IMR-90 (cell line): ENCODE data around the gene ACLY. TPM values are rescaled to one million over a fixed set of nuclear protein-coding genes. Genes with fewer than 3 reads are reported as not detected.

Experiments
- ATAC-seq: fragments of 200-7000 bp; cut with Tn5 transposase; 2 replicates; pipeline ENCODE4 v1.9.1; 2020; ENCODE audit warnings: low read depth, mild to moderate bottlenecking, moderate library complexity
- BruUV-seq: library from RNA; stranded (reverse); fragments of 400-500 nt; replicated peaks from 2 replicates; lab custom pipeline; 2021; lab: Mats Ljungman, UMichigan
- CTCF ChIA-PET: fragments of 300-600 bp; formaldehyde crosslinking; extraction: SDS; loops from one replicate; lab custom pipeline; 2021; ENCODE audit warnings: antibody characterized with exemption; lab: Yijun Ruan, JAX
- POLR2A ChIA-PET: fragments of 300-600 bp; sonication (Branson Sonifier 250); formaldehyde crosslinking; loops from one replicate; lab custom pipeline; 2022; ENCODE audit warnings: antibody characterized with exemption; ENCODE audit not compliant: unreplicated experiment; lab: Charles Lee
- DNase-seq: peaks from one replicate; pipeline ENCODE4 v3.0.0; 2013
- H2AFZ ChIP-seq: replicated peaks from 2 replicates; pipeline ENCODE3; 2013; ENCODE audit warnings: low read length, mild to moderate bottlenecking; ENCODE audit not compliant: poor library complexity
- H2AK5ac ChIP-seq: 2 replicates; pipeline ENCODE4 v1.6.1; 2013; ENCODE audit warnings: low read depth, low read length, inconsistent platforms
- H2AK9ac ChIP-seq: replicated peaks from 2 replicates; pipeline ENCODE3; 2013; ENCODE audit warnings: mild to moderate bottlenecking, low read depth, low read length, moderate library complexity; ENCODE audit not compliant: poor library complexity
- H2BK120ac ChIP-seq: 2 replicates; pipeline ENCODE4 v1.6.1; 2013; ENCODE audit warnings: low read depth, low read length, inconsistent platforms
- H2BK15ac ChIP-seq: 3 replicates; pipeline ENCODE4 v1.6.1; 2013; ENCODE audit warnings: low read depth, low read length, inconsistent platforms
- H2BK20ac ChIP-seq: 2 replicates; pipeline ENCODE4 v1.6.1; 2013; ENCODE audit warnings: low read depth, mild to moderate bottlenecking, inconsistent platforms, low read length, moderate library complexity
- H2BK5ac ChIP-seq: 2 replicates; pipeline ENCODE4 v1.6.1; 2013; ENCODE audit warnings: mild to moderate bottlenecking, low read depth, low read length, inconsistent platforms; ENCODE audit not compliant: poor library complexity, severe bottlenecking
- H3K14ac ChIP-seq: replicated peaks from 2 replicates; pipeline ENCODE4 v1.6.1; 2013; ENCODE audit warnings: low read depth, low read length, inconsistent platforms
- H3K18ac ChIP-seq: 2 replicates; pipeline ENCODE4 v1.6.1; 2013; ENCODE audit warnings: low read depth, low read length, control low read depth
- H3K23ac ChIP-seq: 2 replicates; pipeline ENCODE4 v1.6.1; 2013; ENCODE audit warnings: low read depth, low read length, inconsistent platforms
- H3K27ac ChIP-seq: 2 replicates; pipeline ENCODE4 v1.5.1; 2013; ENCODE audit warnings: mild to moderate bottlenecking, control low read depth, low read length; ENCODE audit not compliant: insufficient read depth
- H3K27me3 ChIP-seq: 2 replicates; pipeline ENCODE4 v1.6.1; 2013; ENCODE audit warnings: low read length; ENCODE audit not compliant: control insufficient read depth, insufficient read depth
- H3K36me3 ChIP-seq: 2 replicates; pipeline ENCODE4 v1.6.1; 2013; ENCODE audit warnings: low read length, mixed read lengths; ENCODE audit not compliant: control insufficient read depth, insufficient read depth
- H3K4ac ChIP-seq: 2 replicates; pipeline ENCODE4 v1.6.1; 2013; ENCODE audit warnings: low read depth, low read length, inconsistent platforms
- H3K4me1 ChIP-seq: 2 replicates; pipeline ENCODE4 v1.6.1; 2013; ENCODE audit warnings: low read length, mixed read lengths; ENCODE audit not compliant: control insufficient read depth, insufficient read depth
- H3K4me2 ChIP-seq: 2 replicates; pipeline ENCODE4 v1.6.1; 2013; ENCODE audit warnings: low read depth, mild to moderate bottlenecking, control low read depth, low read length, moderate library complexity
- H3K4me3 ChIP-seq: 2 replicates; pipeline ENCODE4 v1.5.1; 2013; ENCODE audit warnings: low read depth, mild to moderate bottlenecking, control low read depth, low read length, moderate library complexity; ENCODE audit not compliant: insufficient read depth
- H3K56ac ChIP-seq: 2 replicates; pipeline ENCODE4 v1.6.1; 2013; ENCODE audit warnings: low read length, inconsistent platforms; ENCODE audit not compliant: insufficient read depth; ENCODE audit errors: extremely low read depth
- H3K79me1 ChIP-seq, 2 experiments: 2 replicates each; pipeline ENCODE4 v1.6.1; 2013; ENCODE audit warnings: low read length in 2 of 2, inconsistent platforms in 1 of 2, low read depth in 1 of 2
- H3K9ac ChIP-seq: 2 replicates; pipeline ENCODE4 v1.6.1; 2013; ENCODE audit warnings: low read depth, low read length, control low read depth
- H3K9me1 ChIP-seq: 2 replicates; pipeline ENCODE4 v1.6.1; 2013; ENCODE audit warnings: low read length, inconsistent platforms; ENCODE audit not compliant: insufficient read depth
- H3K9me3 ChIP-seq: 2 replicates; pipeline ENCODE4 v1.6.1; 2013; ENCODE audit warnings: low read length; ENCODE audit not compliant: control insufficient read depth, insufficient read depth
- H4K20me1 ChIP-seq: 2 replicates; pipeline ENCODE4 v1.6.1; 2013; ENCODE audit warnings: low read length, inconsistent platforms; ENCODE audit not compliant: insufficient read depth
- H4K5ac ChIP-seq: 2 replicates; pipeline ENCODE4 v1.6.1; 2013; ENCODE audit warnings: mild to moderate bottlenecking, low read depth, low read length, control low read depth
- H4K8ac ChIP-seq, 2 experiments: 2 replicates each; pipeline ENCODE4 v1.6.1; 2013; ENCODE audit warnings: low read depth in 2 of 2, low read length in 2 of 2, control low read depth in 1 of 2, inconsistent platforms in 1 of 2
- H4K91ac ChIP-seq: 2 replicates; pipeline ENCODE4 v1.6.1; 2013; ENCODE audit warnings: low read depth, low read length, inconsistent platforms; ENCODE audit not compliant: insufficient read depth
- BHLHE40 ChIP-seq: fragments of 150-350 bp; IDR thresholded peaks from 2 replicates; pipeline ENCODE4 v1.6.1; 2016; ENCODE audit warnings: mild to moderate bottlenecking, low read depth, low read length
- CEBPB ChIP-seq: IDR thresholded peaks from 2 replicates; pipeline ENCODE4 v1.6.1; 2012; ENCODE audit warnings: low read depth, low read length, improper control_type of control experiment
- FOS ChIP-seq: fragments of 150-350 bp; IDR thresholded peaks from 2 replicates; pipeline ENCODE4 v1.6.1; 2016; ENCODE audit warnings: low read depth, low read length
- POLR2A ChIP-seq: IDR thresholded peaks from 2 replicates; pipeline ENCODE4 v1.6.1; 2012; ENCODE audit warnings: mild to moderate bottlenecking, low read depth, low read length
- RAD21 ChIP-seq: IDR thresholded peaks from 2 replicates; pipeline ENCODE4 v1.6.1; 2012; ENCODE audit warnings: low read length, improper control_type of control experiment
- RFX5 ChIP-seq: IDR thresholded peaks from 2 replicates; pipeline ENCODE4 v1.8.0; 2012; ENCODE audit warnings: low read depth, mild to moderate bottlenecking, low read length, moderate library complexity
- SMC3 ChIP-seq: fragments of 150-350 bp; IDR thresholded peaks from 2 replicates; pipeline ENCODE4 v1.6.1; 2016; ENCODE audit warnings: low read depth, mild to moderate bottlenecking, antibody characterized with exemption, low read length, moderate library complexity
- WGBS, 2 experiments: methylation state at CpG; one replicate each; pipeline versions ENCODE4 v1.1.5 to v1.1.7; 2013; ENCODE audit warnings: missing lambda C conversion rate in 2 of 2; ENCODE audit not compliant: insufficient read length in 1 of 2; ENCODE audit errors: extremely low coverage in 2 of 2; 5-methylcytosine and 5-hydroxymethylcytosine counted together
- dilution Hi-C: fragments of 300-500 bp; cut with HindIII; formaldehyde crosslinking; loops from one replicate; pipeline ENCODE4 v1.14.3; 2018; ENCODE audit warnings: low sequenced_read_pairs; ENCODE audit not compliant: unreplicated experiment
- in situ Hi-C: fragments of 300-500 bp; cut with MboI; formaldehyde crosslinking; loops from 3 replicates; pipeline ENCODE4 v1.14.3; 2019; ENCODE audit warnings: low sequenced_read_pairs, inconsistent platforms, mixed read lengths
- intact Hi-C: fragments of 100-400 bp; cut with micrococcal nuclease; formaldehyde crosslinking; loops from 2 replicates; pipeline ENCODE4 v1.10.0; 2022
- microRNA-seq, 2 experiments: library from miRNA; stranded (forward) in 1 of 2; unstranded in 1 of 2; fragments of 10-50 nt in 1 of 2; fragments of <30 nt in 1 of 2; gene quantifications in 1 of 2; microRNA quantifications in 1 of 2; one replicate each; pipeline versions ENCODE3 to v1.1.0; 2013 to 2020; ENCODE audit not compliant: insufficient read depth in 1 of 2, insufficient read length in 1 of 2, unreplicated experiment in 1 of 2
- polyA plus RNA-seq, 3 experiments: library from polyadenylated mRNA; depleted of rRNA; stranded (reverse); fragments of >200 nt; gene quantifications; 2 replicates each; pipeline ENCODE4 v1.2.3, GENCODE V29; 2012; ENCODE audit warnings: low replicate concordance in 1 of 3
- small RNA-seq, 5 experiments: library from RNA; depleted of rRNA; stranded (forward); fragments of <200 nt; gene quantifications; one replicate each; pipeline ENCODE3, GENCODE V24; 2012
- total RNA-seq: library from RNA; depleted of rRNA; stranded (reverse); fragments of >200 nt; gene quantifications from 2 replicates; pipeline ENCODE4 v1.2.3, GENCODE V29; 2012; rRNA removed
- TF ChIP-seq, protein P1 (sequence below): fragments of 150-350 bp; IDR thresholded peaks from 2 replicates; pipeline ENCODE4 v1.6.1; 2016; ENCODE audit warnings: low read depth, mild to moderate bottlenecking, low read length, moderate library complexity, borderline replicate concordance

ACLY gene
- total and polyA plus RNA-seq, 2 of the 4 experiments (the other 2 are of a cell fraction): 167 to 230 TPM

DNA sequence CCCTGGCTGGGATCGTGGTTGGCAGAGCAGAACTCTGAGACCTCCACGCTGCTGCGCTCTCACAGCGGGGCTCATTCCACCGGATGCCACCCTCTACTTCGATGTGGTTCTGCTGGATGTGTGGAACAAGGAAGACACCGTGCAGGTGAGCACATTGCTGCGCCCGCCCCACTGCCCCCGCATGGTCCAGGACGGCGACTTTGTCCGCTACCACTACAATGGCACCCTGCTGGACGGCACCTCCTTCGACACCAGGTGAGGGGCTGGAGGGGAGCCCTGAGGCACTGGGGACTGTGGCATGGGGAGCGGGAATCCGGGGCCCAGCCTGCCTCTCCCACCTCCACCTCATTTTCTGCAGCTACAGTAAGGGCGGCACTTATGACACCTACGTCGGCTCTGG, 100.7 kb downstream of the ACLY start:
- Histone ChIP-seq H3K4me2 (no peak overlapping the region), H4K5ac (no peak overlapping the region), H3K27ac (no peak overlapping the region), H2AK5ac (no peak overlapping the region), H3K79me1 (peaks cover 17 to 85% of the 10 kb centered on the region in 2 experiments), H3K23ac (no peak overlapping the region), H3K36me3 (peaks cover 51% of the 10 kb centered on the region), H2BK15ac (no peak overlapping the region), H3K14ac (no peak overlapping the region), H4K91ac (no peak overlapping the region), H2BK120ac (no peak overlapping the region), H3K9me3 (no peaks in the 10 kb centered on the region), H3K56ac (no peak overlapping the region), H3K4ac (no peak overlapping the region), H4K20me1 (peaks cover 60% of the 10 kb centered on the region), H3K9me1 (peaks cover 18% of the 10 kb centered on the region), H3K4me1 (peaks cover 11% of the 10 kb centered on the region), H2AK9ac (no peak overlapping the region), H2BK20ac (no peak overlapping the region), H4K8ac (no peak overlapping the region), H3K4me3 (no peak overlapping the region), H2AFZ (no peak overlapping the region), H3K27me3 (no peaks in the 10 kb centered on the region), H2BK5ac (no peak overlapping the region), H3K18ac (no peak overlapping the region), H3K9ac (no peak overlapping the region)
- dilution Hi-C loops (no loop called here), intact Hi-C loops (no loop called here), in situ Hi-C loops (no loop called here)
- TF ChIP-seq RFX5 (no peak), BHLHE40 (no peak), POLR2A (no peak), SMC3 (no peak), RAD21 (no peak), CEBPB (no peak), FOS (no peak)
- TF ChIP-seq, protein P1, sequence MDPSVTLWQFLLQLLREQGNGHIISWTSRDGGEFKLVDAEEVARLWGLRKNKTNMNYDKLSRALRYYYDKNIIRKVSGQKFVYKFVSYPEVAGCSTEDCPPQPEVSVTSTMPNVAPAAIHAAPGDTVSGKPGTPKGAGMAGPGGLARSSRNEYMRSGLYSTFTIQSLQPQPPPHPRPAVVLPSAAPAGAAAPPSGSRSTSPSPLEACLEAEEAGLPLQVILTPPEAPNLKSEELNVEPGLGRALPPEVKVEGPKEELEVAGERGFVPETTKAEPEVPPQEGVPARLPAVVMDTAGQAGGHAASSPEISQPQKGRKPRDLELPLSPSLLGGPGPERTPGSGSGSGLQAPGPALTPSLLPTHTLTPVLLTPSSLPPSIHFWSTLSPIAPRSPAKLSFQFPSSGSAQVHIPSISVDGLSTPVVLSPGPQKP: no peak
- WGBS, 2 experiments: no CpG with 5 or more reads among the region's 20 CpGs
- ATAC-seq (no peak), DNase-seq (no peak)
- ChIA-PET CTCF (no interaction called here), POLR2A (interaction anchor here (0.7 kb wide), 1 partner anchor 11 kb away, joined by 8 read pairs; no protein-coding TSS in a partner anchor)
- BruUV-seq: no TSS peak

Small RNA genes within 50 kb of the gene (microRNA-seq; reads per million reads assigned to microRNA genes)
- gene AC125257.2 (ENCODE audit: insufficient read depth, insufficient read length): not detected

Small RNA genes within 50 kb of the gene (small RNA-seq; reads per million reads assigned to genes)
- gene AC125257.2: 0 reads per million in 5 experiments

Other genes with a start within 250 kb of the ACLY start
- gene EIF1, start 230.1 kb downstream of the ACLY start, total RNA-seq: 89.4 and 102 TPM in 2 replicates
- 381 and 388 TPM in 2 replicates for gene EIF1, start 230.1 kb downstream of the ACLY start, polyA plus RNA-seq (2012; rRNA removed)
- gene GAST, start 206.6 kb downstream of the ACLY start, total RNA-seq: not detected in 2 replicates
- gene GAST, start 206.6 kb downstream of the ACLY start, polyA plus RNA-seq (2012; rRNA removed): not detected in 2 replicates
- under 0.01 TPM in 1 of 2 replicates, not detected in the other for gene HAP1, start 184.3 kb downstream of the ACLY start, total RNA-seq
- gene HAP1, start 184.3 kb downstream of the ACLY start, polyA plus RNA-seq (2012; rRNA removed): 0.09 and 0.11 TPM in 2 replicates
- 12.9 and 14.7 TPM in 2 replicates for gene JUP, start 132.2 kb downstream of the ACLY start, total RNA-seq
- gene JUP, start 132.2 kb downstream of the ACLY start, polyA plus RNA-seq (2012; rRNA removed): 27.3 and 28.4 TPM in 2 replicates
- 21.5 and 22.2 TPM in 2 replicates for gene P3H4, start 107.0 kb downstream of the ACLY start, total RNA-seq
- gene P3H4, start 107.0 kb downstream of the ACLY start, polyA plus RNA-seq (2012; rRNA removed): 66.7 and 76.9 TPM in 2 replicates
- gene FKBP10, start 105.9 kb downstream of the ACLY start, total RNA-seq: 156 and 170 TPM in 2 replicates
- 984 and 1,083 TPM in 2 replicates for gene FKBP10, start 105.9 kb downstream of the ACLY start, polyA plus RNA-seq (2012; rRNA removed)
- gene NT5C3B, start 82.7 kb downstream of the ACLY start, total RNA-seq: 83.0 and 92.7 TPM in 2 replicates
- gene NT5C3B, start 82.7 kb downstream of the ACLY start, polyA plus RNA-seq (2012; rRNA removed): 58.0 and 59.9 TPM in 2 replicates
- under 0.01 and 0.18 TPM in 2 replicates for gene KLHL10, start 81.1 kb downstream of the ACLY start, total RNA-seq
- gene KLHL10, start 81.1 kb downstream of the ACLY start, polyA plus RNA-seq (2012; rRNA removed): 0.07 TPM in 1 of 2 replicates, not detected in the other
- 38.5 and 43.6 TPM in 2 replicates for gene KLHL11, start 53.5 kb downstream of the ACLY start, total RNA-seq
- 3.5 and 4.1 TPM in 2 replicates for gene KLHL11, start 53.5 kb downstream of the ACLY start, polyA plus RNA-seq (2012; rRNA removed)
- 0.54 and 0.56 TPM in 2 replicates for gene ODAD4, start 11.7 kb upstream of the ACLY start, total RNA-seq
- gene ODAD4, start 11.7 kb upstream of the ACLY start, polyA plus RNA-seq (2012; rRNA removed): 0.37 and 0.38 TPM in 2 replicates
- gene CNP, start 47.8 kb upstream of the ACLY start, total RNA-seq: 45.5 and 50.3 TPM in 2 replicates
- gene CNP, start 47.8 kb upstream of the ACLY start, polyA plus RNA-seq (2012; rRNA removed): 46.4 and 56.5 TPM in 2 replicates
- gene DNAJC7, start 98.5 kb upstream of the ACLY start, total RNA-seq: 71.7 and 76.9 TPM in 2 replicates
- 42.3 and 49.3 TPM in 2 replicates for gene DNAJC7, start 98.5 kb upstream of the ACLY start, polyA plus RNA-seq (2012; rRNA removed)
- 20.8 and 25.6 TPM in 2 replicates for gene NKIRAS2, start 101.1 kb upstream of the ACLY start, total RNA-seq
- 51.8 and 55.1 TPM in 2 replicates for gene NKIRAS2, start 101.1 kb upstream of the ACLY start, polyA plus RNA-seq (2012; rRNA removed)
- gene C17orf113, start 131.7 kb upstream of the ACLY start, total RNA-seq: under 0.01 TPM in 1 of 2 replicates, not detected in the other
- gene C17orf113, start 131.7 kb upstream of the ACLY start, polyA plus RNA-seq (2012; rRNA removed): 0.03 and 0.07 TPM in 2 replicates
- gene ZNF385C, start 179.5 kb upstream of the ACLY start, total RNA-seq: not detected in 2 replicates
- not detected in 2 replicates for gene ZNF385C, start 179.5 kb upstream of the ACLY start, polyA plus RNA-seq (2012; rRNA removed)
- 1.1 and 1.4 TPM in 2 replicates for gene DHX58, start 193.8 kb upstream of the ACLY start, total RNA-seq
- gene DHX58, start 193.8 kb upstream of the ACLY start, polyA plus RNA-seq (2012; rRNA removed): 1.9 and 2.8 TPM in 2 replicates
- gene KAT2A, start 202.4 kb upstream of the ACLY start, total RNA-seq: 5.3 and 6.3 TPM in 2 replicates
- 28.2 and 31.4 TPM in 2 replicates for gene KAT2A, start 202.4 kb upstream of the ACLY start, polyA plus RNA-seq (2012; rRNA removed)
- not detected in 2 replicates for gene HSPB9, start 203.9 kb upstream of the ACLY start, total RNA-seq
- not detected in 2 replicates for gene HSPB9, start 203.9 kb upstream of the ACLY start, polyA plus RNA-seq (2012; rRNA removed)
- gene RAB5C, start 236.0 kb upstream of the ACLY start, total RNA-seq: 112 and 126 TPM in 2 replicates
- gene RAB5C, start 236.0 kb upstream of the ACLY start, polyA plus RNA-seq (2012; rRNA removed): 277 and 312 TPM in 2 replicates